ENCODE results near the gene ATP2A3.

DNA sequence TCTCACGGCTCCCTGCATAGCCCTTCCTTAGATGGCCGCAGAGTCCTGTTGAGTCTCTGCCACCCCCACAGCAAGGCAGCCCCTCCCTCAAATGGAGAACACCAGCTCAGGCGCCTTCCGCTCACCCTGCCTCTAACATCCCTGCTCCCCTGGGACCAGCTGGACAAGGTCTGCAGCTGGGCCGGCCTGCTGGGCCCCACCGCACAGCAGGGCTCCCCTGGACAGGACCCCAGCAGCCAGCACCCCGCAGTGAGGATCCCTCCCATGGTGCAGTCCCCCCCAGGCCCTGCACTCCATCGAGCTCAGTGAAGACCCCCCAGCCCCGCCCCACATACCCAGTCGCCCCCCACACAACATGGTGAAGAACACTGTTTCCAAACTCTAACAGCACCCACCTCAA lies 10.2 kb downstream of the ATP2A3 start:
- TF ChIP-seq, protein P1, sequence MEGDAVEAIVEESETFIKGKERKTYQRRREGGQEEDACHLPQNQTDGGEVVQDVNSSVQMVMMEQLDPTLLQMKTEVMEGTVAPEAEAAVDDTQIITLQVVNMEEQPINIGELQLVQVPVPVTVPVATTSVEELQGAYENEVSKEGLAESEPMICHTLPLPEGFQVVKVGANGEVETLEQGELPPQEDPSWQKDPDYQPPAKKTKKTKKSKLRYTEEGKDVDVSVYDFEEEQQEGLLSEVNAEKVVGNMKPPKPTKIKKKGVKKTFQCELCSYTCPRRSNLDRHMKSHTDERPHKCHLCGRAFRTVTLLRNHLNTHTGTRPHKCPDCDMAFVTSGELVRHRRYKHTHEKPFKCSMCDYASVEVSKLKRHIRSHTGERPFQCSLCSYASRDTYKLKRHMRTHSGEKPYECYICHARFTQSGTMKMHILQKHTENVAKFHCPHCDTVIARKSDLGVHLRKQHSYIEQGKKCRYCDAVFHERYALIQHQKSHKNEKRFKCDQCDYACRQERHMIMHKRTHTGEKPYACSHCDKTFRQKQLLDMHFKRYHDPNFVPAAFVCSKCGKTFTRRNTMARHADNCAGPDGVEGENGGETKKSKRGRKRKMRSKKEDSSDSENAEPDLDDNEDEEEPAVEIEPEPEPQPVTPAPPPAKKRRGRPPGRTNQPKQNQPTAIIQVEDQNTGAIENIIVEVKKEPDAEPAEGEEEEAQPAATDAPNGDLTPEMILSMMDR (IDR thresholded peaks at IDR 0.05; ENCODE audit: poor library complexity): no peak
- TF ChIP-seq EZH2 (IDR thresholded peaks at IDR 0.05; ENCODE audit: borderline replicate concordance): no peak

Measured in hepatocyte (in vitro differentiated cells).